Heart left ventricle (tissue), 13 donors: ENCODE data around the gene FN3K.

Experiments
- CTCF ChIP-seq, 12 donors: fragments of 200-600 bp; sonication (generic) in 4 of 12; IDR thresholded peaks; one replicate each; pipeline versions ENCODE4 v1.5.0 to v1.8.0; 2018 to 2022; ENCODE audit warnings: antibody characterized with exemption in 12 of 12, mild to moderate bottlenecking in 5 of 12
- POLR2A ChIP-seq, 2 donors: fragments of 450-650 bp; IDR thresholded peaks; one replicate each; pipeline ENCODE4 v1.6.1; 2017; ENCODE audit warnings: antibody characterized with exemption in 2 of 2, mild to moderate bottlenecking in 2 of 2, moderate library complexity in 2 of 2
- donor health status: ischemic (EF 13 %, LVEDD 7.1; RV severe dilation, severe dysfunction).
- donor health status: DM: no; HTN: yes; CAD: no.
- donor health status: DM: no; HTN: no; CAD: no.
- donor health status: ischemic (EF 25% LVEDD 6.9; RV normal size, moderate dysfunction).
- donor health status: ischemic (EF 25% LVEDD 5.7; RV mildly dilated, moderate dysfunction).
- donor health status: ischemic (EF 35%, LVEDD 5.7; RV mildly dilated, moderate dysfunction).
- donor health status: nonischemic (EF 11% LVEDD 7.7; RV severe dilation, severe dysfunction).
- donor health status: DM: yes; HTN: yes; CAD: no.
- donor health status: PGD.
- donor health status: ischemic (EF 29% LVEDD 5.4; RV normal size, mild dysfunction).
- donor health status: nonischemic (EF 23%, LVEDD 6.1; RV moderate dilation, normal function).

GRCh38 chr17:82703935-82704865 lies 31.2 kb upstream of the FN3K start:
- TF ChIP-seq POLR2A (IDR thresholded peaks at IDR 0.05) = no peak
- no peak for TF ChIP-seq CTCF (IDR thresholded peaks at IDR 0.05)
